Lower lobe of right lung (tissue), 2 donors: ENCODE data around the gene ZEB2. TPM values are rescaled to one million over a fixed set of nuclear protein-coding genes. Genes with fewer than 3 reads are reported as not detected.

Experiments
- ATAC-seq, 2 donors: fragments of 200-7000 bp; cut with Tn5 transposase; one replicate each; pipeline ENCODE4 v1.9.1; 2020 to 2022; ENCODE audit warnings: mild to moderate bottlenecking in 2 of 2, moderate library complexity in 2 of 2
- DNase-seq: peaks from one replicate; pipeline ENCODE4 v3.0.0-alpha.2; 2020
- H3K27ac ChIP-seq: fragments of 200-600 bp; one replicate; pipeline ENCODE4 v1.8.0; 2022
- H3K27me3 ChIP-seq: fragments of 200-600 bp; one replicate; pipeline ENCODE4 v1.8.0; 2022; ENCODE audit warnings: low read depth
- H3K36me3 ChIP-seq: fragments of 200-600 bp; one replicate; pipeline ENCODE4 v1.8.0; 2022; ENCODE audit warnings: mild to moderate bottlenecking
- H3K4me1 ChIP-seq: fragments of 200-600 bp; one replicate; pipeline ENCODE4 v1.8.0; 2022
- H3K4me3 ChIP-seq: fragments of 200-600 bp; one replicate; pipeline ENCODE4 v1.8.0; 2022; ENCODE audit warnings: mild to moderate bottlenecking
- H3K9me3 ChIP-seq: fragments of 200-600 bp; one replicate; pipeline ENCODE4 v1.8.0; 2022
- CTCF ChIP-seq: fragments of 200-600 bp; IDR thresholded peaks from one replicate; pipeline ENCODE4 v1.8.0; 2022; ENCODE audit warnings: antibody characterized with exemption, mild to moderate bottlenecking
- intact Hi-C: fragments of 100-400 bp; cut with DNase I; formaldehyde crosslinking; loops from one replicate; pipeline ENCODE4 v1.11.0; 2022
- total RNA-seq: library from RNA; stranded (reverse); fragmentation: NEBNext Ultra II Directional; extraction: Animal tissue kit (Norgen Biotek cat#: 25700); gene quantifications from one replicate; pipeline ENCODE4 v1.2.1, GENCODE V29; 2021
- donor health status: DM: no; HTN: yes; CAD: no; lungs with severe emphysema.

ZEB2 gene
- total RNA-seq, 1 donor from 2014 or later: 220 TPM

DNA sequence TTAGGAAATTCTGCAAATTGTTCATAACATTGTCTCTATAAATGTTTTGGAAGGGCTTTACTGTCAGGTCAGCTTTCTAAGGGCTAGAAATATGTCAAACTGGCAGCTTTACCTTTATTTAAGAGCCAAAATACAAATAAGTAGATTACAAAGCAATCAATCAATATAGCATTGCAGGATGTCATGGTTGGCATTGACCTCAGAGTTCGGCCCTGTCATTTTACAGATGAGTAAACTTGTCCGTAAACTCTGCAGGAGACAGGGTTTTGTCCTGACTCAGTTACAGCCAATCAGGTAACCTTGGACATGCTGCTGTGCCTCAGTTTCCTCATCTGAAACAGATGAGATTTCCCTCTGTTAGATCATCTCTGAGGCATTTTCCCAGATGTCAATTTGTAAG is 25.9 kb upstream of the ZEB2 start:
- H3K4me1 ChIP-seq: peaks cover 8% of the 10 kb centered on the region
- DNase-seq: no peak
- TF ChIP-seq CTCF: no peak
- H3K36me3 ChIP-seq: no peaks in the 10 kb centered on the region
- no peaks in the 10 kb centered on the region for H3K9me3 ChIP-seq
- H3K4me3 ChIP-seq: no peak overlapping the region
- H3K27me3 ChIP-seq: no peaks in the 10 kb centered on the region
- ATAC-seq: no peak
- no peak overlapping the region for H3K27ac ChIP-seq
- intact Hi-C loops: no loop called here

DNA sequence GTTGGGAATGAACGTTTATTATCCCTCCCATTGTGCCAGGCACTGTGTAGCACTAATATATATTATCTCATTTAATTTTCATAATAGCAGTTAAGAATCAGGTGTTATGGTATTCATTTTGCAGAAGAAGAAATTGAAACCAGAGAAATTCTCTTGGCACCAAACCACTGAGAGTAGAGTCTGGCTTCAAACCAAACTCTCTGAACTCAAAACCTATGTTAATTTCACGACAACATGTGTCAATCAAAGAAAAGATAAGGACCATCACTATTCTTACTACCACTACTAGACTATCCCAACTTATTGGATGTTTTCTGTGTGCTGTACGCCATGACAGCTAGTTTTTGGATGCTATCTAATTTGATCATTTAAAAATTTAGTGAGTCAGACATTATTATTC is 24.1 kb upstream of the ZEB2 start:
- Histone ChIP-seq H3K4me3 (no peak overlapping the region), H3K4me1 (peaks cover 8% of the 10 kb centered on the region), H3K36me3 (no peaks in the 10 kb centered on the region), H3K9me3 (no peaks in the 10 kb centered on the region), H3K27me3 (no peaks in the 10 kb centered on the region), H3K27ac (no peak overlapping the region)
- DNase-seq (no peak), ATAC-seq (no peak)
- intact Hi-C loops: no loop called here
- TF ChIP-seq CTCF: no peak

DNA sequence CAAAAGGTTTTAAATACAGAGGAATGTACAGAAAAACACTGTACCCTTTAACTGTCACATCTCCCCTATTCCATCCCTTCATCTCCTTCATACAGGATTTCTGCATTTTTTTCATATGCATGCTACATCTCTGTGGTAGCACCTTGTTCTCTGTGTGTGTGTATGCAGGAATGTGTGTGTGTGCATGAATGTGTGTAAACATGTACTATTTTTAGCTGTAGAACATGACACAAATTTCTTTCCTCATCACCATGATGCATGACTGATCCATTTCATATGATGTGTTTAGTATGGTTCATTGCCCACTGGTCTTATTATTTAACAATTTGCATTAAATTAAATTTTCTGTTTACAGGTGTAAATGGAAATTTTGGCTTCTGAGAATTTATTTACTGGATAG is 21.5 kb upstream of the ZEB2 start:
- Histone ChIP-seq H3K9me3 (no peaks in the 10 kb centered on the region), H3K36me3 (no peaks in the 10 kb centered on the region), H3K4me3 (no peak overlapping the region), H3K27me3 (no peaks in the 10 kb centered on the region), H3K27ac (no peak overlapping the region), H3K4me1 (no peaks in the 10 kb centered on the region)
- ATAC-seq: no peak
- TF ChIP-seq CTCF: no peak
- DNase-seq: no peak
- intact Hi-C loops: no loop called here

DNA sequence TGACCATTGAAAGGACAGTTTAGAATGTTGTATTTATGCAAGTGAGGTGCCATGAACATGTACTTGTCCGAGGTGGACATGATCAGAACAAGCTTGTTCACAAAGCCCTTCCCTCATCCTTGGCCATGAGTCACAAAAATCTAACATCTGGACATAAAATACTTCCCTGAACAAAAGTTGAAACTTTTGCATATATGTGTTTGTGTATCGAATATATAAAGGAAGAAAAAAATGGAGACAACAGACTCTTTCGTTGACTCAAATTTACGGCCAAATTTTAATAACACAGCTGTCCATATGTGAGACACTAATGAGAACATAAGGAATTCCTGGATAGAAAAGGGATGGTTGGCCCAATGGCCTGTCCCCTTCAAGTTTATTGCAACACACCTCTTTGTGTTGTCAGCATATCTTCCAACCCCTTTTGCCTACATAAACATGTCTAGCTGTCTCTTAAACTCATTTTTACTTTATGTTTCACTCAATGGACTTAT is 19.4 kb upstream of the ZEB2 start:
- ATAC-seq: no peak
- Histone ChIP-seq H3K4me1 (no peaks in the 10 kb centered on the region), H3K4me3 (no peak overlapping the region), H3K36me3 (no peaks in the 10 kb centered on the region), H3K27ac (no peak overlapping the region), H3K9me3 (no peaks in the 10 kb centered on the region), H3K27me3 (no peaks in the 10 kb centered on the region)
- TF ChIP-seq CTCF: no peak
- no peak for DNase-seq
- intact Hi-C loops: no loop called here

DNA sequence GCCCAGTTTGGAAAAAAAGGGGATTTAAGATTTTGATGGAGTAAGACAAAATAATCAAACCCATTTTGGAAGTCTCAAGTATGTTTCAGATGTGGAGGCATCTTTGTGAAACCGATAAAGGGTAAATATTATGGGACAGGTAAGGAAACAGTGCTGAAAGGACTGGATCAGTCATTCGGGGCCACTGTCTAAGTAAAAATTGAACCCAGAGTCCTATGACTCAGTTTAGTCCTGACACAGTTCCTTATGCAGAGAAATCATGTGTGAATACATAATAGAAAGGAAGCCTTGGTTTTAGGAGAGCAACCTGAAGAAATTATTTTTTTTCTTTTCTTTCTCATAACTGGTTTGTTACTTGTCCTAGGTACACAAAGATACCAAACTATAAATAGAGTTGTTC is 15.4 kb upstream of the ZEB2 start:
- ATAC-seq (no peak), DNase-seq (no peak)
- no peak for TF ChIP-seq CTCF
- Histone ChIP-seq H3K9me3 (no peaks in the 10 kb centered on the region), H3K4me3 (no peak overlapping the region), H3K27me3 (no peaks in the 10 kb centered on the region), H3K4me1 (no peaks in the 10 kb centered on the region), H3K27ac (no peak overlapping the region), H3K36me3 (no peaks in the 10 kb centered on the region)
- intact Hi-C loops: no loop called here

DNA sequence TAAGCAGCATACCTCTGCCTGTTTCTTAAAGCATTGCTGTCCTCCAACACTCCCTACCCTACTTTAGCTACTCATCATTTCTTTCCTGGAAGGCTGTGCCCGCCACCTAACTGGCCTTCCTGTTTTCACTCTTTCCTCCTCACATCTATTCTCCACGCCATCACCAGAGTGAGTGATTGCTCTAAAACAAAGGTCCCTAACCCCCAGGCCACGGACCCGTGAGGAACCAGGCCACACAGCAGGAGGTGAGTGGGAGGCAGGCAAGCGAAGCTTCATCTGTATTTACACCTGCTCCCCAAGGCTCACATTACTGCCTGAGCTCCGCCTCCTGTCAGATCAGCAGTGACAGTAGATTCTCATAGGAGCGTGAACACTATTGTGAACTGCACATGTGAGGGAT is 13.3 kb upstream of the ZEB2 start:
- Histone ChIP-seq H3K4me3 (no peak overlapping the region), H3K4me1 (no peaks in the 10 kb centered on the region), H3K36me3 (no peaks in the 10 kb centered on the region), H3K27me3 (no peaks in the 10 kb centered on the region), H3K27ac (no peak overlapping the region), H3K9me3 (no peaks in the 10 kb centered on the region)
- intact Hi-C loops: no loop called here
- DNase-seq (no peak), ATAC-seq (no peak)
- TF ChIP-seq CTCF: no peak
